HL-60 (cell line): ENCODE data around the gene DIAPH1.

ENCODE experiments used
- CTCF ChIP-seq: IDR thresholded peaks from one replicate; pipeline ENCODE4 v1.5.1; 2011; ENCODE audit warnings: low read length, control low read depth, inconsistent platforms; ENCODE audit not compliant: insufficient read depth
- POLR2AphosphoS5 ChIP-seq: IDR thresholded peaks from 2 replicates; pipeline ENCODE4 v1.6.1; 2012; ENCODE audit warnings: low read depth
- SPI1 ChIP-seq: IDR thresholded peaks from 2 replicates; pipeline ENCODE4 v1.6.1; 2012; ENCODE audit warnings: low read depth, mild to moderate bottlenecking, borderline replicate concordance

DNA sequence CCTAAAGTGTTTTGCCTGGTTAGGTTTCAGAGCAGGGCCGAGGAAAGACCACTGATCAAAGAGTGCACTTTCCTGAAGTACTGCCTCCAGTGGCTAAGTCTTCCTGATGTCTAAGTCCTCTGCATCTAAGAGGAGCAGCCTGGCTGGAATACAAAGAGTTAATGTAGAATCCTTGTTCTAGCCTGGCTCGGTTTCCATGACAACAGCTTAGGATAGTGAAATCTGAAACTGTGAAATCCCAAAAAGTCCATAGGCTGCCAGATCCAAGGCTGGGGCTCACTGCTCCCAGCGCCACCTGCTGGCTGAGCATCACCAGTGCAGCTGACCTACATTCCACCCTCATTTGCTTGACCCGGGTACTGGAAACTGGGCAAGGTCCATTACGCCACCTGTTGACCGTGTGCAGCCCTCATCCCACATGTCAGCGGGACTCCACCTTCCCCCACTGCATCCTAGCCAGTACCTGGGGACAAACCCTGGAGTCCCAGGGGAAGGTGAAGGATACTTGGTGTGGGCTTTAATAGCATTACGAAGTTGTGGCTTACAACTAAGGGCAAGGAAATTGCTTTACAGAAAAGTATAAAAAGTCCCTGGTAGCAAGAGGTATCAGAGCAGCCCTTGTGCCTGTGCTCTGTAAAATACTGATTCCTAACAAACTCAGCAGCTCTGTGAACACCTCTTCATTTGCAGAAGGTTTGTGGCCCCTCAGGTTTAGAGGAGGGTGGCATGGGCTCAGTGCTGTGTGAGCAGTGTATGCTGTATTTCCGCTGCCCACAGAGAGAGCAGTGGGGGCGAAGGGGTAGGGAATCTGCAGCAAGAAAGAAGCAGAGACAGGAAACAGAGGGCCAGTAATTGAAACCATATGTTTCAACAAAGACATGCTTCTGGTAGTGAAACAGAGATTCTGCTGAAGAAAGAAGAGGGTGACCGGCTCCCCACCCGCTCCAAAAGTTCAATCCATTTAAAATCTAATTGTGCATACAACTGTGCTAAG, 93.9 kb downstream of the DIAPH1 start:
- TF ChIP-seq CTCF: peak; percentile 99
- no peak for TF ChIP-seq SPI1
- peak; percentile 51; the same call in 1 of the 2 replicates for TF ChIP-seq POLR2AphosphoS5
